Testis (tissue), 3 donors: Measurements from ENCODE around the gene CD79A. TPM values are rescaled to one million over a fixed set of nuclear protein-coding genes. Genes with fewer than 3 reads are reported as not detected.

Experiments used
- DNase-seq: peaks from one replicate; pipeline ENCODE4 v3.0.0-alpha.2; 2019
- H3K27ac ChIP-seq, 2 donors: fragments of 200-600 bp; sonication (generic); one replicate each; pipeline ENCODE4 v1.5.1; 2019
- H3K27me3 ChIP-seq: fragments of 200-600 bp; sonication (generic); one replicate; pipeline ENCODE4 v1.5.1; 2019
- H3K36me3 ChIP-seq: fragments of 200-600 bp; sonication (generic); one replicate; pipeline ENCODE4 v1.5.1; 2017; ENCODE audit warnings: low read depth; ENCODE audit errors: missing control alignments
- H3K4me1 ChIP-seq: fragments of 200-600 bp; sonication (generic); one replicate; pipeline ENCODE4 v1.5.1; 2019
- H3K4me3 ChIP-seq, 2 donors: fragments of 200-600 bp; sonication (generic); one replicate each; pipeline ENCODE4 v1.5.1; 2017 to 2019
- H3K9me3 ChIP-seq: fragments of 200-600 bp; sonication (generic); one replicate; pipeline ENCODE4 v1.5.1; 2017
- POLR2A ChIP-seq: fragments of 450-650 bp; IDR thresholded peaks from one replicate; pipeline ENCODE4 v1.6.1; 2017; ENCODE audit warnings: antibody characterized with exemption, mild to moderate bottlenecking, moderate library complexity
- WGBS, 2 donors: methylation state at CpG; one replicate each; pipeline ENCODE4 v1.1.5; 2018; 5-methylcytosine and 5-hydroxymethylcytosine counted together
- intact Hi-C: fragments of 100-400 bp; cut with DNase I; formaldehyde crosslinking; loops from one replicate; pipeline ENCODE4 v1.15.1; 2023; ENCODE audit warnings: low total_unique reads
- polyA plus RNA-seq: library from polyadenylated mRNA; stranded (reverse); fragments of 350-450 nt; fragmentation: Illumina TruSeq; extraction: RNeasy Lipid Tissue Mini Kit (QIAGEN cat#74804); gene quantifications from one replicate; pipeline ENCODE4 v1.2.3, GENCODE V29; 2014; ENCODE audit warnings: low read depth, low replicate concordance; ENCODE audit not compliant: insufficient read depth
- total RNA-seq, 2 donors: library from RNA; depleted of rRNA; stranded (reverse); fragments of >200 nt; gene quantifications; one replicate each; pipeline ENCODE4 v1.2.3, GENCODE V29; 2016
- TF ChIP-seq, protein P1 (sequence below), 3 experiments: fragments of 450-650 bp in 2 of 3; fragments of 200-600 bp in 1 of 3; sonication (generic) in 1 of 3; IDR thresholded peaks; one replicate each; pipeline ENCODE4 v1.5.1; 2016 to 2019; ENCODE audit warnings: antibody characterized with exemption in 3 of 3, mild to moderate bottlenecking in 2 of 3, moderate library complexity in 1 of 3

Gene CD79A
- total and polyA plus RNA-seq, 3 donors from 2014 or later = 0.87 to 3.6 TPM; not detected in 1

GRCh38 chr19:41848666-41849065 is 28.4 kb upstream of the CD79A start:
- WGBS, 2 donors = 87 to 91% methylated on average over 6 of the region's 6 CpGs
- no peaks in the 10 kb centered on the region for H3K9me3 ChIP-seq
- H3K27ac ChIP-seq = no peak overlapping the region
- no peaks in the 10 kb centered on the region for H3K27me3 ChIP-seq
- no peaks in the 10 kb centered on the region for H3K36me3 ChIP-seq
- intact Hi-C loops = no loop called here
- H3K4me3 ChIP-seq = no peak overlapping the region
- TF ChIP-seq POLR2A = no peak
- TF ChIP-seq, protein P1, sequence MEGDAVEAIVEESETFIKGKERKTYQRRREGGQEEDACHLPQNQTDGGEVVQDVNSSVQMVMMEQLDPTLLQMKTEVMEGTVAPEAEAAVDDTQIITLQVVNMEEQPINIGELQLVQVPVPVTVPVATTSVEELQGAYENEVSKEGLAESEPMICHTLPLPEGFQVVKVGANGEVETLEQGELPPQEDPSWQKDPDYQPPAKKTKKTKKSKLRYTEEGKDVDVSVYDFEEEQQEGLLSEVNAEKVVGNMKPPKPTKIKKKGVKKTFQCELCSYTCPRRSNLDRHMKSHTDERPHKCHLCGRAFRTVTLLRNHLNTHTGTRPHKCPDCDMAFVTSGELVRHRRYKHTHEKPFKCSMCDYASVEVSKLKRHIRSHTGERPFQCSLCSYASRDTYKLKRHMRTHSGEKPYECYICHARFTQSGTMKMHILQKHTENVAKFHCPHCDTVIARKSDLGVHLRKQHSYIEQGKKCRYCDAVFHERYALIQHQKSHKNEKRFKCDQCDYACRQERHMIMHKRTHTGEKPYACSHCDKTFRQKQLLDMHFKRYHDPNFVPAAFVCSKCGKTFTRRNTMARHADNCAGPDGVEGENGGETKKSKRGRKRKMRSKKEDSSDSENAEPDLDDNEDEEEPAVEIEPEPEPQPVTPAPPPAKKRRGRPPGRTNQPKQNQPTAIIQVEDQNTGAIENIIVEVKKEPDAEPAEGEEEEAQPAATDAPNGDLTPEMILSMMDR (IDR thresholded peaks at IDR 0.05) = no peak
- DNase-seq = no peak
- no peaks in the 10 kb centered on the region for H3K4me1 ChIP-seq

GRCh38 chr19:41849067-41849466 is 28.0 kb upstream of the CD79A start:
- Histone ChIP-seq H3K27ac (no peak overlapping the region), H3K4me1 (no peaks in the 10 kb centered on the region), H3K9me3 (no peaks in the 10 kb centered on the region), H3K4me3 (no peak overlapping the region), H3K27me3 (no peaks in the 10 kb centered on the region), H3K36me3 (no peaks in the 10 kb centered on the region)
- intact Hi-C loops = no loop called here
- 72 to 79% methylated on average over 2 of the region's 2 CpGs for WGBS, 2 donors
- TF ChIP-seq, protein P1 (IDR thresholded peaks at IDR 0.05) = no peak
- no peak for TF ChIP-seq POLR2A
- DNase-seq = no peak

DNA sequence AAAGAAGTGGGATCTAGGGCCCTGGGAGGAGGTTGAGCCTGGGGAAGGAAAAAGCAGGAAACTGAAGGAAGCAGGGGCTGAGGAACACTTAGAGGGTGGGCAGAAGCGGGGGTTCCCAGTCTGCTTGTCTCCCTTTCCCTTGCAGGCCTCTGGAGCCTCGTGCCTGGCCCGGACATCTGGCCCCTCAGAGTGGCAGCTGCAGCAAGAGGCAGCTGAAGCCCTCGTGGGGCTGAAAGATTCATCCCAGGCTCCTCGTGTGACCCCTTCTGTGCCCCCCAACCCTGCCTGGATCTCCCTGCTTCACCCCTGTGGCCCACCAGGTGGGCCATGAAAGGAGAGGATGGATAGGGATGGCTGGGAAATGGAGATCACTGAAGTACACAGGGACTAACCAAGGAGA is 26.7 kb upstream of the CD79A start:
- no peak for TF ChIP-seq POLR2A
- TF ChIP-seq, protein P1 (IDR thresholded peaks at IDR 0.05) = no peak
- Histone ChIP-seq H3K27me3 (no peaks in the 10 kb centered on the region), H3K27ac (no peak overlapping the region), H3K36me3 (no peaks in the 10 kb centered on the region), H3K9me3 (no peaks in the 10 kb centered on the region), H3K4me1 (no peaks in the 10 kb centered on the region), H3K4me3 (no peak overlapping the region)
- WGBS, 2 donors = 74 to 82% methylated on average over 3 to 5 of the region's 5 CpGs
- no peak for DNase-seq
- intact Hi-C loops = no loop called here

DNA sequence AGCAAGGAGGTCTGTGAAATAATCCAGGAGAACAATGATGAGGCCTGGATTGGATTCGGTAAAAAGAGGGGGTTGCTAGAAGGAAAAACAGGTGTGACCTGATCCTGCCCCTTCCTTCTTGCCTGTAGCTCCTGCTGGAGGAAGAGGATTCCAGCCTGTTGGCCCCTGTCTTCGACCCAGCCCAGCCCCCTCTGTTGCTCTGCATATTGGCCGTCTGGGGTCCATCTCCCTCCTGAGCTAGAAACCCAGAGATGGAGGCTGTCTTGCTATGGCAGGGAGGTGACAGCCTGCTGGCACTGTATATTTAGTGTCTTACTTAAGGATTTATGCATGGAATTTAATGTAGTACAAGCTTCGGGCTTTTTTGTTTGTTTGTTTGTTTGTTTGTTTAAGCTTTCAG is 25.6 kb upstream of the CD79A start:
- no peak overlapping the region for H3K4me3 ChIP-seq
- intact Hi-C loops = no loop called here
- no peaks in the 10 kb centered on the region for H3K36me3 ChIP-seq
- DNase-seq = no peak
- TF ChIP-seq POLR2A = no peak
- TF ChIP-seq, protein P1 (IDR thresholded peaks at IDR 0.05) = no peak
- no peak overlapping the region for H3K27ac ChIP-seq
- no peaks in the 10 kb centered on the region for H3K9me3 ChIP-seq
- H3K27me3 ChIP-seq = no peaks in the 10 kb centered on the region
- 48 to 56% methylated on average over 4 of the region's 4 CpGs for WGBS, 2 donors
- no peaks in the 10 kb centered on the region for H3K4me1 ChIP-seq

DNA sequence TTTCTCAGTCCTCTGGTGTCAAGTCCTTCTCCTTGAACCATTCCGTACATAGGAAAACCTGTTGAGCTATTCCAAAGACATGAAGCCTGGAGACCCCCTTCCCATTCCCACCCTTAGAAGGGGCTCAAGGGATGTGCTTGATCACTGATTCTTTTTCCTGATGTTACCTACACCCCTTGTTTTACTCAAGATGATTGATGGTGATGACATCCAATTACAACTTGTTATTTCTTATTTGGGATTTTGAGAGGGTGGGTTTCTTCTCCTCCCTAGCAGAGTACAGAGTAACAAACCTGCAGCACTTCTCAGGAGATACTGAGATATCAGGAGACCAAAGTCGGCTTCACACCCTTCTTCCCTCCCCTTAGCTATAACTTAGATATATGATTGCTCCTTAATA is 23.7 kb upstream of the CD79A start:
- Histone ChIP-seq H3K4me1 (no peaks in the 10 kb centered on the region), H3K27me3 (no peaks in the 10 kb centered on the region), H3K36me3 (no peaks in the 10 kb centered on the region), H3K27ac (no peak overlapping the region), H3K4me3 (no peak overlapping the region), H3K9me3 (no peaks in the 10 kb centered on the region)
- TF ChIP-seq, protein P1 (IDR thresholded peaks at IDR 0.05) = no peak
- TF ChIP-seq POLR2A = no peak
- DNase-seq = no peak
- WGBS, 2 donors = 39 to 56% methylated on average over 2 of the region's 2 CpGs
- intact Hi-C loops = no loop called here
